Pancreas (tissue), 10 donors: ENCODE results near the gene COLEC11. TPM values are rescaled to one million over a fixed set of nuclear protein-coding genes. Genes with fewer than 3 reads are reported as not detected.

Source experiments
- ATAC-seq, 4 donors: fragments of 200-7000 bp; cut with Tn5 transposase; one replicate each; pipeline versions ENCODE4 v1.8.0 to v1.9.1; 2020; ENCODE audit warnings: mild to moderate bottlenecking in 4 of 4, moderate library complexity in 4 of 4
- DNase-seq, 6 donors: peaks; one replicate each; pipeline ENCODE4 v3.0.0-alpha.2; 2020
- FAIRE-seq: peaks from 2 replicates; lab custom pipeline; 2012; peaks lifted over from hg19 to GRCh38; lab: Jason Lieb, UNC
- H3K27ac ChIP-seq, 4 donors: fragments of 200-600 bp; sonication (generic); 1 replicate in 3 of 4; 2 replicates in 1 of 4; pipeline versions ENCODE4 v1.5.0 to v1.8.0; 2020
- H3K27me3 ChIP-seq, 4 donors: fragments of 200-600 bp; one replicate each; pipeline ENCODE4 v1.8.0; 2021
- H3K36me3 ChIP-seq, 3 donors: fragments of 200-600 bp; sonication (generic) in 1 of 3; one replicate each; pipeline versions ENCODE4 v1.5.0 to v1.8.0; 2020 to 2021
- H3K4me1 ChIP-seq, 3 donors: fragments of 200-600 bp; one replicate each; pipeline ENCODE4 v1.8.0; 2021
- H3K4me3 ChIP-seq, 4 donors: fragments of 200-600 bp; sonication (generic) in 2 of 4; one replicate each; pipeline versions ENCODE4 v1.5.0 to v1.8.0; 2020 to 2021
- H3K9me3 ChIP-seq, 4 donors: fragments of 200-600 bp; one replicate each; pipeline ENCODE4 v1.8.0; 2021
- CTCF ChIP-seq, 4 donors: fragments of 200-600 bp; sonication (generic) in 3 of 4; IDR thresholded peaks; one replicate each; pipeline versions ENCODE4 v1.5.0 to v1.8.0; 2021; ENCODE audit warnings: antibody characterized with exemption in 4 of 4
- WGBS, 2 donors: extraction: QIAGEN DNeasy Blood & Tissue Kit; methylation state at CpG; one replicate each; pipeline ENCODE4 v1.1.7; 2013; 5-methylcytosine and 5-hydroxymethylcytosine counted together
- intact Hi-C, 3 donors: fragments of 100-400 bp; cut with DNase I; formaldehyde crosslinking; loops; one replicate each; pipeline versions ENCODE4 v1.11.1 to v1.14.2; 2022
- polyA plus RNA-seq, 2 donors: library from polyadenylated mRNA; stranded (reverse); fragments of 200-250 nt; gene quantifications; one replicate each; pipeline ENCODE4 v1.2.3, GENCODE V29; 2013
- total RNA-seq, 6 donors: library from RNA; stranded (reverse); fragmentation: NEBNext Ultra II Directional in 4 of 6; extraction: Animal tissue kit (Norgen Biotek cat#: 25700) in 4 of 6; gene quantifications; one replicate each; pipeline versions ENCODE4 v1.2.1 to v1.2.4, GENCODE V29; 2021 to 2023
- donor health status: healthy with polysubstance abuse.
- donor health status: DM: no; HTN: no; CAD: no; lungs with moderate emphysema.
- donor health status: DM: no; HTN: no; CAD: no.
- donor health status: control.
- donor health status: control.
- donor health status: Bipolar disorder and iron deficiency.
- donor health status: DM: yes; HTN: yes; CAD: no.
- donor health status: DM: no; HTN: no; CAD: no.
- donor health status: DM: no; HTN: no; CAD: no.
- donor health status: DM: yes; HTN: yes; CAD: no.

Gene COLEC11
- total and polyA plus RNA-seq, 8 donors = 2.0 to 11.9 (median 3.5) TPM

DNA sequence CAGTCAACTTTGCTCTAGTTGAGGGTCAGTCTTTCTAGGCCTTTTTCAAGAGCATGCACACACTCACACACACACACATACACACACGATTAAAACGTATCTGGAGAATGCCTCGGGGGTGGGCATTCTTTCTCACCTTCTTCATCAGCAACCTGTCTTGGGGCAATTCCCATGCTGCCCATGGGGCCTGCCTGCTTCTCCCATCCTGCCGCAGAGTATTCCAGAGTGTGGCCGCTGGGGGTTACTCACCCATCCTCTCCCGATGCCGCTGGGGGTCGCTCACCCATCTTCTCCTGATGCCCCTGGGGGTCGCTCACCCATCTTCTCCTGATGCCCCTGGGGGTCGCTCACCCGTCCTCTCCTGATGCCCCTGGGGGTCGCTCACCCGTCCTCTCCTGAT lies 52.3 kb downstream of the COLEC11 start:
- WGBS, 2 donors = 51 to 75% methylated on average over 13 of the region's 13 CpGs
- ATAC-seq (no peak), FAIRE-seq (no peak), DNase-seq (peak in 1 of 6 donors; percentile 29)
- TF ChIP-seq CTCF (IDR thresholded peaks at IDR 0.05) = no peak
- H3K9me3 ChIP-seq = no peaks in the 10 kb centered on the region
- H3K27ac ChIP-seq = no peak overlapping the region
- peaks cover 0 to 7% (median 5%) of the 10 kb centered on the region in 3 donors for H3K4me1 ChIP-seq
- H3K4me3 ChIP-seq = no peak overlapping the region
- intact Hi-C loops = loop anchor here in 1 of 3 donors (10.0 kb wide), 1 partner anchor 222 kb away; no protein-coding TSS in a partner anchor
- no peaks in the 10 kb centered on the region for H3K27me3 ChIP-seq
- no peaks in the 10 kb centered on the region for H3K36me3 ChIP-seq

- Histone ChIP-seq H3K4me1 (peaks cover 0 to 7% (median 5%) of the 10 kb centered on the region in 3 donors), H3K27ac (no peak overlapping the region), H3K36me3 (no peaks in the 10 kb centered on the region), H3K4me3 (no peak overlapping the region), H3K9me3 (no peaks in the 10 kb centered on the region), H3K27me3 (no peaks in the 10 kb centered on the region)
- FAIRE-seq = no peak
- intact Hi-C loops = loop anchor here in 1 of 3 donors (10.0 kb wide), 1 partner anchor 223 kb away; no protein-coding TSS in a partner anchor
- DNase-seq = peak in 1 of 6 donors; percentile 36
- no peak for TF ChIP-seq CTCF (IDR thresholded peaks at IDR 0.05)
- 67 to 84% methylated on average over 14 of the region's 14 CpGs for WGBS, 2 donors
- ATAC-seq = no peak
These were observed 53.1 kb downstream of the COLEC11 start for GRCh38 chr2:3647831-3648651.

DNA sequence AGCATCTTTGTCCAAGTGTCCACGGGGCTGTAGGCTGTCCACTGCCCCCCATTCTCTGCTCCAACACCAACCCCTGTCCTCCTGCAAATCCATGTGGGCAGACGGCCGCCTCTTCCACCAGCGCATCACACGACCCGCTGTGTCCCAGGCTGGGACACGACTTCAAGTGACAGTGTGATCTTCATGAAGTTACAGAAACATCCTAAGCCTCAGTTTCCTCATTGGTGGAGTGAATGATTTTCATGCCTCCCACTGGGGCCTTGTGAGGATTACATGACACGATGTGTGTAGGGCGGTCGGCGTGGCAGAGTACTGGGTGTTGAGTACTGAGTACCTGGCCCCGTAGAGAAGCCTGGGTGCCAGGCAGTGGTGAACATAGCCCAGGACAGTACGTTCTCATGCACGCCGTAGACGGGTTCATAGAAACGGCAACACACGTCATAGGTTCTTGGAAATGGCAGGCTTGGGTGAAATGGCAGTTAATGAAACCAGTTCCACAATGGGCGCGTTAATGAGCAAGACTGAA lies 53.8 kb downstream of the COLEC11 start:
- ATAC-seq (no peak), FAIRE-seq (no peak), DNase-seq (peak in 1 of 6 donors; percentile 29)
- Histone ChIP-seq H3K9me3 (no peaks in the 10 kb centered on the region), H3K4me1 (peaks cover 0 to 7% (median 5%) of the 10 kb centered on the region in 3 donors), H3K4me3 (no peak overlapping the region), H3K27ac (no peak overlapping the region), H3K36me3 (no peaks in the 10 kb centered on the region), H3K27me3 (no peaks in the 10 kb centered on the region)
- no peak for TF ChIP-seq CTCF (IDR thresholded peaks at IDR 0.05)
- 76 to 90% methylated on average over 20 of the region's 20 CpGs for WGBS, 2 donors
- intact Hi-C loops = loop anchor here in 1 of 3 donors (10.0 kb wide), 1 partner anchor 224 kb away; no protein-coding TSS in a partner anchor

DNA sequence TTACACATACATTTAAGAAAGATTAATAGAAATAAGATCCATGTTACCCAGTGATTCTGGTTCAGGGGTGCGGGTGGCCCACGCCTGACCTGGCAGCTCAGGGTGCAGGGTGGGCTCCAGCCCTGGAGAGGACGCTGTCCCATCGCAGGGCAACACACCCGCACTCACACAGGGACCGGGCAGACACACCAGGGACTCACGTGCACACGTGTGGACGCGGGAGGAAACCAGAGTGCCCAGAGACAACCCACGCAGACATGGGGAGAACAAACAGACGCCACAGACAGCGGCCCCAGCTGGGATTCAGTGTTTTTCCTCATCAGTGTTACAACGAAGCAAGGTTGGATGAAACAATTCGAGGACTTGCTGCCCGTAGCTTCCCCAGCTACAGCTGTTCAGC lies 54.7 kb downstream of the COLEC11 start:
- 62 to 71% methylated on average over 16 of the region's 16 CpGs for WGBS, 2 donors
- Histone ChIP-seq H3K4me1 (peaks cover 0 to 7% (median 5%) of the 10 kb centered on the region in 3 donors), H3K9me3 (no peaks in the 10 kb centered on the region), H3K4me3 (no peak overlapping the region), H3K36me3 (no peaks in the 10 kb centered on the region), H3K27me3 (no peaks in the 10 kb centered on the region), H3K27ac (no peak overlapping the region)
- ATAC-seq = no peak
- peak in 1 of 6 donors; percentile 42 for DNase-seq
- intact Hi-C loops = loop anchor here in 1 of 3 donors (10.0 kb wide), 1 partner anchor 225 kb away; no protein-coding TSS in a partner anchor
- TF ChIP-seq CTCF (IDR thresholded peaks at IDR 0.05) = no peak
- no peak for FAIRE-seq
